Lung (tissue), 12 donors: ENCODE data around the gene SCGB1A1. TPM values are rescaled to one million over a fixed set of nuclear protein-coding genes. Genes with fewer than 3 reads are reported as not detected.

Source experiments
- ATAC-seq: fragments of 200-7000 bp; cut with Tn5 transposase; one replicate; pipeline ENCODE4 v1.9.1; 2020; ENCODE audit warnings: moderate number of reproducible peaks; ENCODE audit not compliant: insufficient read depth, low FRiP score
- DNase-seq, 3 donors: peaks; one replicate each; pipeline ENCODE4 v3.0.0-alpha.2; 2013 to 2017
- H3K27ac ChIP-seq, 2 donors: one replicate each; pipeline ENCODE4 v1.5.1; 2013; ENCODE audit warnings: mild to moderate bottlenecking in 2 of 2, moderate library complexity in 2 of 2, control low read depth in 1 of 2, inconsistent platforms in 1 of 2, low read depth in 1 of 2, low read length in 1 of 2
- H3K27me3 ChIP-seq, 3 donors: one replicate each; pipeline ENCODE4 v1.5.1; 2013; ENCODE audit warnings: low read length in 2 of 3; ENCODE audit not compliant: control insufficient read depth in 3 of 3, insufficient read depth in 3 of 3
- H3K36me3 ChIP-seq, 4 donors: one replicate each; pipeline ENCODE4 v1.5.1; 2013; ENCODE audit warnings: low read length in 4 of 4, mild to moderate bottlenecking in 1 of 4, moderate library complexity in 1 of 4; ENCODE audit not compliant: control insufficient read depth in 4 of 4, insufficient read depth in 4 of 4
- H3K4me1 ChIP-seq, 5 donors: one replicate each; pipeline ENCODE4 v1.5.1; 2013; ENCODE audit warnings: low read length in 5 of 5, mild to moderate bottlenecking in 2 of 5, moderate library complexity in 1 of 5; ENCODE audit not compliant: control insufficient read depth in 5 of 5, insufficient read depth in 5 of 5
- H3K4me3 ChIP-seq: one replicate; pipeline ENCODE4 v1.5.1; 2013; ENCODE audit warnings: mild to moderate bottlenecking, control low read depth, moderate library complexity
- H3K9ac ChIP-seq, 2 donors: one replicate each; pipeline ENCODE4 v1.5.1; 2013; ENCODE audit warnings: low read length in 2 of 2, control low read depth in 1 of 2; ENCODE audit not compliant: insufficient read depth in 1 of 2
- H3K9me3 ChIP-seq, 4 donors: one replicate each; pipeline ENCODE4 v1.5.1; 2013; ENCODE audit warnings: low read length in 3 of 4, mild to moderate bottlenecking in 1 of 4, moderate library complexity in 1 of 4; ENCODE audit not compliant: control insufficient read depth in 4 of 4, insufficient read depth in 3 of 4
- whole genome bisulfite sequencing, 2 donors: extraction: QIAGEN DNeasy Blood & Tissue Kit; methylation state at CpG; one replicate each; pipeline ENCODE4 v1.1.7; 2013; 5-methylcytosine and 5-hydroxymethylcytosine counted together
- polyA plus RNA-seq, 2 donors: library from polyadenylated mRNA; stranded (reverse); fragments of 200-250 nt; gene quantifications; one replicate each; pipeline ENCODE4 v1.2.1, GENCODE V29; 2013
- total RNA-seq, 2 donors: library from RNA; depleted of rRNA in 1 of 2; stranded (reverse); fragments of >200 nt in 1 of 2; gene quantifications; one replicate each; pipeline ENCODE4 v1.2.1, GENCODE V29; 2014 to 2021
- TF ChIP-seq, protein P1 (sequence below): IDR thresholded peaks from 2 replicates; pipeline ENCODE4 v1.5.1; 2012; ENCODE audit warnings: mild to moderate bottlenecking; ENCODE audit errors: control extremely low read depth, extremely low read depth
- donor health status: control.
- donor health status: control.
- donor health status: Bipolar disorder and iron deficiency.
- donor health status: healthy.
- donor health status: DM: yes; HTN: yes; CAD: no.

Gene SCGB1A1
- total and polyA plus RNA-seq, 4 donors: 16.0 to 6,099 (median 3,995) TPM

GRCh38 chr11:62458212-62459002 lies 39.6 kb downstream of the SCGB1A1 start:
- H3K4me3 ChIP-seq: no peak overlapping the region
- TF ChIP-seq, protein P1, sequence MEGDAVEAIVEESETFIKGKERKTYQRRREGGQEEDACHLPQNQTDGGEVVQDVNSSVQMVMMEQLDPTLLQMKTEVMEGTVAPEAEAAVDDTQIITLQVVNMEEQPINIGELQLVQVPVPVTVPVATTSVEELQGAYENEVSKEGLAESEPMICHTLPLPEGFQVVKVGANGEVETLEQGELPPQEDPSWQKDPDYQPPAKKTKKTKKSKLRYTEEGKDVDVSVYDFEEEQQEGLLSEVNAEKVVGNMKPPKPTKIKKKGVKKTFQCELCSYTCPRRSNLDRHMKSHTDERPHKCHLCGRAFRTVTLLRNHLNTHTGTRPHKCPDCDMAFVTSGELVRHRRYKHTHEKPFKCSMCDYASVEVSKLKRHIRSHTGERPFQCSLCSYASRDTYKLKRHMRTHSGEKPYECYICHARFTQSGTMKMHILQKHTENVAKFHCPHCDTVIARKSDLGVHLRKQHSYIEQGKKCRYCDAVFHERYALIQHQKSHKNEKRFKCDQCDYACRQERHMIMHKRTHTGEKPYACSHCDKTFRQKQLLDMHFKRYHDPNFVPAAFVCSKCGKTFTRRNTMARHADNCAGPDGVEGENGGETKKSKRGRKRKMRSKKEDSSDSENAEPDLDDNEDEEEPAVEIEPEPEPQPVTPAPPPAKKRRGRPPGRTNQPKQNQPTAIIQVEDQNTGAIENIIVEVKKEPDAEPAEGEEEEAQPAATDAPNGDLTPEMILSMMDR: no peak
- H3K9ac ChIP-seq: no peak overlapping the region
- no peaks in the 10 kb centered on the region for H3K36me3 ChIP-seq
- ATAC-seq (no peak), DNase-seq (no peak)
- H3K27me3 ChIP-seq: no peaks in the 10 kb centered on the region
- peaks cover 0 to 2% (median 0%) of the 10 kb centered on the region in 4 donors for H3K9me3 ChIP-seq
- no peak overlapping the region for H3K27ac ChIP-seq
- WGBS, 2 donors: 43 to 54% methylated on average over 4 of the region's 4 CpGs
- no peaks in the 10 kb centered on the region for H3K4me1 ChIP-seq

GRCh38 chr11:62459080-62459479 lies 40.2 kb downstream of the SCGB1A1 start:
- H3K4me1 ChIP-seq: no peaks in the 10 kb centered on the region
- no peaks in the 10 kb centered on the region for H3K27me3 ChIP-seq
- no peak overlapping the region for H3K27ac ChIP-seq
- WGBS, 2 donors: 63 to 83% methylated on average over 1 of the region's 1 CpG
- no peak overlapping the region for H3K9ac ChIP-seq
- ATAC-seq (no peak), DNase-seq (no peak)
- no peak overlapping the region for H3K4me3 ChIP-seq
- no peaks in the 10 kb centered on the region for H3K36me3 ChIP-seq
- peaks cover 0 to 2% (median 0%) of the 10 kb centered on the region in 4 donors for H3K9me3 ChIP-seq
- TF ChIP-seq, protein P1: no peak

- H3K27me3 ChIP-seq: no peaks in the 10 kb centered on the region
- H3K27ac ChIP-seq: no peak overlapping the region
- WGBS, 2 donors: 81 to 84% methylated on average over 15 of the region's 15 CpGs
- H3K36me3 ChIP-seq: no peaks in the 10 kb centered on the region
- H3K9ac ChIP-seq: no peak overlapping the region
- DNase-seq (no peak), ATAC-seq (no peak)
- no peaks in the 10 kb centered on the region for H3K4me1 ChIP-seq
- no peaks in the 10 kb centered on the region for H3K9me3 ChIP-seq
- H3K4me3 ChIP-seq: no peak overlapping the region
- TF ChIP-seq, protein P1: no peak
These were observed 43.1 kb downstream of the SCGB1A1 start for GRCh38 chr11:62461740-62462507.
